HepG2 (cell line): ENCODE measurements around the gene NR2F1. TPM values are rescaled to one million over a fixed set of nuclear protein-coding genes. Genes with fewer than 3 reads are reported as not detected.

Experiments used
- ARHGAP35 ChIP-seq: sonication (generic); formaldehyde crosslinking; IDR thresholded peaks from 2 replicates; pipeline ENCODE4 v1.9.0; 2022; ENCODE audit warnings: mild to moderate bottlenecking, inconsistent platforms, moderate library complexity, missing genetic modification reagents, borderline replicate concordance
- ASH2L ChIP-seq: fragments of 300-600, 200-600 bp; sonication (generic); IDR thresholded peaks from 2 replicates; pipeline ENCODE4 v1.7.0; 2017; ENCODE audit warnings: low read depth, mild to moderate bottlenecking, moderate library complexity, mixed read lengths, low read length; ENCODE audit not compliant: insufficient read length
- DMAP1 ChIP-seq: IDR thresholded peaks from 2 replicates; pipeline ENCODE4 v1.6.1; 2016
- DR1 ChIP-seq: sonication (generic); formaldehyde crosslinking; IDR thresholded peaks from 2 replicates; pipeline ENCODE4 v1.8.0; 2021; ENCODE audit warnings: mild to moderate bottlenecking, missing genetic modification reagents, inconsistent platforms
- FOXC1 ChIP-seq: sonication (generic); formaldehyde crosslinking; IDR thresholded peaks from 2 replicates; pipeline ENCODE4 v1.8.0; 2022; ENCODE audit warnings: mild to moderate bottlenecking, missing genetic modification reagents, borderline replicate concordance
- HES4 ChIP-seq: sonication (generic); formaldehyde crosslinking; IDR thresholded peaks from 2 replicates; pipeline ENCODE4 v1.9.0; 2021; ENCODE audit warnings: mild to moderate bottlenecking, missing genetic modification reagents, borderline replicate concordance
- HOXA3 ChIP-seq: sonication (generic); formaldehyde crosslinking; IDR thresholded peaks from 2 replicates; pipeline ENCODE4 v1.5.0; 2020; ENCODE audit warnings: missing genetic modification reagents
- IKZF4 ChIP-seq: sonication (generic); formaldehyde crosslinking; IDR thresholded peaks from 2 replicates; pipeline ENCODE4 v1.5.1; 2020; ENCODE audit warnings: borderline replicate concordance, mild to moderate bottlenecking, low read depth, missing genetic modification reagents; ENCODE audit errors: not compliant biosample characterization
- IRF2 ChIP-seq: IDR thresholded peaks from 2 replicates; pipeline ENCODE4 v1.6.1; 2018; ENCODE audit warnings: missing genetic modification reagents, missing compliant biosample characterization
- KDM5B ChIP-seq: sonication (generic); formaldehyde crosslinking; IDR thresholded peaks from 2 replicates; pipeline ENCODE4 v1.4.0; 2020; ENCODE audit warnings: missing genetic modification reagents, mild to moderate bottlenecking, borderline replicate concordance
- MAF1 ChIP-seq: sonication (generic); formaldehyde crosslinking; IDR thresholded peaks from 2 replicates; pipeline ENCODE4 v1.5.0; 2020; ENCODE audit warnings: missing genetic modification reagents, borderline replicate concordance
- NR3C1 ChIP-seq: sonication (generic); formaldehyde crosslinking; IDR thresholded peaks from 2 replicates; pipeline ENCODE4 v1.4.0; 2020; ENCODE audit warnings: missing genetic modification reagents
- SIN3A ChIP-seq: IDR thresholded peaks from 2 replicates; pipeline ENCODE4 v1.6.1; 2011; ENCODE audit warnings: low read depth, mild to moderate bottlenecking, control low read depth, low read length, borderline replicate concordance
- ZMYM2 ChIP-seq: sonication (generic); formaldehyde crosslinking; IDR thresholded peaks from 2 replicates; pipeline ENCODE4 v1.8.0; 2022; ENCODE audit warnings: mild to moderate bottlenecking, missing genetic modification reagents
- ZNF292 ChIP-seq: sonication (generic); formaldehyde crosslinking; IDR thresholded peaks from 2 replicates; pipeline ENCODE4 v1.8.1; 2022; ENCODE audit warnings: mild to moderate bottlenecking, low read depth, missing genetic modification reagents, borderline replicate concordance
- ZNF382 ChIP-seq: sonication (generic); formaldehyde crosslinking; IDR thresholded peaks from 2 replicates; pipeline ENCODE4 v1.5.0; 2020; ENCODE audit warnings: missing genetic modification reagents, mild to moderate bottlenecking, borderline replicate concordance
- ZNF549 ChIP-seq: sonication (generic); formaldehyde crosslinking; IDR thresholded peaks from 2 replicates; pipeline ENCODE4 v1.5.0; 2020; ENCODE audit warnings: missing genetic modification reagents
- ZNF558 ChIP-seq: sonication (generic); formaldehyde crosslinking; IDR thresholded peaks from 2 replicates; pipeline ENCODE4 v1.9.0; 2022; ENCODE audit warnings: mild to moderate bottlenecking, missing genetic modification reagents, borderline replicate concordance
- ZNF619 ChIP-seq: sonication (generic); formaldehyde crosslinking; IDR thresholded peaks from 2 replicates; pipeline ENCODE4 v1.4.0; 2020; ENCODE audit warnings: mild to moderate bottlenecking, missing genetic modification reagents
- ZNF747 ChIP-seq: sonication (generic); formaldehyde crosslinking; IDR thresholded peaks from 2 replicates; pipeline ENCODE4 v1.8.1; 2023; ENCODE audit warnings: missing genetic modification reagents, mild to moderate bottlenecking, borderline replicate concordance
- ZNF839 ChIP-seq: sonication (generic); formaldehyde crosslinking; IDR thresholded peaks from 2 replicates; pipeline ENCODE4 v1.4.0; 2020; ENCODE audit warnings: missing genetic modification reagents, mild to moderate bottlenecking, borderline replicate concordance
- polyA plus RNA-seq, 8 experiments: library from polyadenylated mRNA; depleted of rRNA in 3 of 8; stranded (reverse) in 7 of 8; unstranded in 1 of 8; fragments of >200 nt; fragmentation: Illumina TruSeq in 4 of 8; extraction: Trizol in 4 of 8; gene quantifications; 2 replicates each; pipeline versions ENCODE4 v1.2.1 to v1.2.3, GENCODE V29; 2011 to 2016; ENCODE audit warnings: low read depth in 4 of 8, missing spikeins in 1 of 8, mixed read lengths in 1 of 8; ENCODE audit not compliant: insufficient read depth in 1 of 8
- total RNA-seq, 5 experiments: library from RNA; depleted of rRNA; stranded (reverse); fragments of >200 nt; fragmentation: Illumina TruSeq; extraction: Trizol; gene quantifications; 2 replicates each; pipeline ENCODE4 v1.2.3, GENCODE V29; 2016; ENCODE audit warnings: low read depth in 1 of 5
- TF ChIP-seq, protein P1 (sequence below): sonication (generic); formaldehyde crosslinking; IDR thresholded peaks from 2 replicates; pipeline ENCODE4 v1.4.0; 2020; ENCODE audit warnings: mild to moderate bottlenecking, missing genetic modification reagents
- TF ChIP-seq, protein P2 (sequence below): sonication (generic); formaldehyde crosslinking; IDR thresholded peaks from 2 replicates; pipeline ENCODE4 v1.8.1; 2023; ENCODE audit warnings: mild to moderate bottlenecking, missing genetic modification reagents
- TF ChIP-seq, protein P3 (sequence below): sonication (generic); formaldehyde crosslinking; IDR thresholded peaks from 2 replicates; pipeline ENCODE4 v1.4.0; 2020; ENCODE audit warnings: missing genetic modification reagents, borderline replicate concordance

Gene NR2F1
- total and polyA plus RNA-seq, 2 of the 13 experiments (the other 11 are each of a cell fraction or from before 2014, with no cell fraction given) = 17.1 to 59.7 TPM

DNA sequence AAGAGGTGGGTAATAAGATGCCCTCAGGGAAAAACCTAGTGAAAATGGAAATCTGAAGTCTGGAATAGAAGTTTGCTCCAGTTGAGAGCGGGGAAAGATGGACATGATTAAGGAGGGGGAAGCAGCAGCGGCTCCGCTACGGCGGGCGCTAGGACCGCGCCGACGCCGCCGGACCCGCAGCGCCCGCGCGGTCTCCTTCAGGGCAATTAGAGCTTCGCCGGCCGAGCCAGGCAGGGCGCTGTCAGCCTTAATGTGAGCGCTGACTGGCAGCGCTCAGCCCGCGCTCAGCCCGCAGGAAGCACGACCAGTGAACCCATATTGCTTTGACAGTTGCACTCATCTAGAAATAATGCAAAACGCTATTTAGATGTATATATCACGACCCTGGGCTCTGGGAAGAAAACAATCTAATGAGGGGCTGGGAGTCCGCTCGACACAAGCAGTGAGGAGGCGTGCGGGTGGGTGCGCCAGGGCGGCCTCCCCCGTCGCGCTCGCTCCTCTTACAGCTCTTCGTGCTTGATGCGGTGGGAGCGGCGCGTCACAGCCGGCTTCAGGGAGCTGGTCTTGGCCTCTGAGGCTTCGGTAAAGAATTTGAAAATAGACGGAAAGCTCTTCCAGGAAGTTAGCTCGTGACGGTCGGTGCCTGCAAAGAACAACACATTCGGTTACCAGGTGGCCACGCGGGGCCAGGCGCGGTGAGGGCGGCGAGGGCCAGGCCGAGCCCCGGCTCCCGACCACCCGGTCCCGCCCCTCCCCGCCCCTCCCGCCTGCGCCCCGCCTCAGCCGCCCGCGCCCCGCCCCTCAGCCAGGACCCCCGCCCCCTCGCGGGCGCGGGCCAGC is 37.7 kb downstream of the NR2F1 start (continued):
- TF ChIP-seq DR1 (peak; percentile 22; the same call in 1 of the 2 replicates), MAF1 (peak; percentile 31; the same call in 1 of the 2 replicates), FOXC1 (CRISPR knock-in tag) (peak; percentile 5; the same call in 1 of the 2 replicates), HOXA3 (CRISPR knock-in tag) (peak; percentile 51; the same call in 1 of the 2 replicates), IKZF4 (CRISPR knock-in tag) (no peak), KDM5B (CRISPR knock-in tag) (0 out of 2 replicates have a peak, but pooled peaks have one; percentile 17), ZNF619 (CRISPR knock-in tag) (no peak), ARHGAP35 (CRISPR knock-in tag) (no peak), IRF2 (CRISPR knock-in tag) (peak; percentile 39; the same call in 1 of the 2 replicates), ZMYM2 (CRISPR knock-in tag) (no peak), DMAP1 (CRISPR knock-in tag) (no peak), ASH2L (peak; percentile 34), ZNF549 (CRISPR knock-in tag) (no peak), ZNF558 (CRISPR knock-in tag) (no peak), ZNF382 (CRISPR knock-in tag) (no peak), NR3C1 (CRISPR knock-in tag) (no peak), ZNF839 (CRISPR knock-in tag) (no peak), SIN3A (no peak), HES4 (no peak), ZNF292 (peak; percentile 79; the same call in 1 of the 2 replicates), ZNF747 (CRISPR knock-in tag) (peak; percentile 55; the same call in 1 of the 2 replicates)
- TF ChIP-seq, protein P1, sequence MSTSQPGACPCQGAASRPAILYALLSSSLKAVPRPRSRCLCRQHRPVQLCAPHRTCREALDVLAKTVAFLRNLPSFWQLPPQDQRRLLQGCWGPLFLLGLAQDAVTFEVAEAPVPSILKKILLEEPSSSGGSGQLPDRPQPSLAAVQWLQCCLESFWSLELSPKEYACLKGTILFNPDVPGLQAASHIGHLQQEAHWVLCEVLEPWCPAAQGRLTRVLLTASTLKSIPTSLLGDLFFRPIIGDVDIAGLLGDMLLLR (CRISPR knock-in tag) = no peak
- TF ChIP-seq, protein P2, sequence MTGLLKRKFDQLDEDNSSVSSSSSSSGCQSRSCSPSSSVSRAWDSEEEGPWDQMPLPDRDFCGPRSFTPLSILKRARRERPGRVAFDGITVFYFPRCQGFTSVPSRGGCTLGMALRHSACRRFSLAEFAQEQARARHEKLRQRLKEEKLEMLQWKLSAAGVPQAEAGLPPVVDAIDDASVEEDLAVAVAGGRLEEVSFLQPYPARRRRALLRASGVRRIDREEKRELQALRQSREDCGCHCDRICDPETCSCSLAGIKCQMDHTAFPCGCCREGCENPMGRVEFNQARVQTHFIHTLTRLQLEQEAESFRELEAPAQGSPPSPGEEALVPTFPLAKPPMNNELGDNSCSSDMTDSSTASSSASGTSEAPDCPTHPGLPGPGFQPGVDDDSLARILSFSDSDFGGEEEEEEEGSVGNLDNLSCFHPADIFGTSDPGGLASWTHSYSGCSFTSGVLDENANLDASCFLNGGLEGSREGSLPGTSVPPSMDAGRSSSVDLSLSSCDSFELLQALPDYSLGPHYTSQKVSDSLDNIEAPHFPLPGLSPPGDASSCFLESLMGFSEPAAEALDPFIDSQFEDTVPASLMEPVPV (CRISPR knock-in tag) = no peak
- TF ChIP-seq, protein P3, sequence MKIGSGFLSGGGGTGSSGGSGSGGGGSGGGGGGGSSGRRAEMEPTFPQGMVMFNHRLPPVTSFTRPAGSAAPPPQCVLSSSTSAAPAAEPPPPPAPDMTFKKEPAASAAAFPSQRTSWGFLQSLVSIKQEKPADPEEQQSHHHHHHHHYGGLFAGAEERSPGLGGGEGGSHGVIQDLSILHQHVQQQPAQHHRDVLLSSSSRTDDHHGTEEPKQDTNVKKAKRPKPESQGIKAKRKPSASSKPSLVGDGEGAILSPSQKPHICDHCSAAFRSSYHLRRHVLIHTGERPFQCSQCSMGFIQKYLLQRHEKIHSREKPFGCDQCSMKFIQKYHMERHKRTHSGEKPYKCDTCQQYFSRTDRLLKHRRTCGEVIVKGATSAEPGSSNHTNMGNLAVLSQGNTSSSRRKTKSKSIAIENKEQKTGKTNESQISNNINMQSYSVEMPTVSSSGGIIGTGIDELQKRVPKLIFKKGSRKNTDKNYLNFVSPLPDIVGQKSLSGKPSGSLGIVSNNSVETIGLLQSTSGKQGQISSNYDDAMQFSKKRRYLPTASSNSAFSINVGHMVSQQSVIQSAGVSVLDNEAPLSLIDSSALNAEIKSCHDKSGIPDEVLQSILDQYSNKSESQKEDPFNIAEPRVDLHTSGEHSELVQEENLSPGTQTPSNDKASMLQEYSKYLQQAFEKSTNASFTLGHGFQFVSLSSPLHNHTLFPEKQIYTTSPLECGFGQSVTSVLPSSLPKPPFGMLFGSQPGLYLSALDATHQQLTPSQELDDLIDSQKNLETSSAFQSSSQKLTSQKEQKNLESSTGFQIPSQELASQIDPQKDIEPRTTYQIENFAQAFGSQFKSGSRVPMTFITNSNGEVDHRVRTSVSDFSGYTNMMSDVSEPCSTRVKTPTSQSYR (CRISPR knock-in tag) = no peak
